ENCODE measurements around the gene AKAP13.

The AKAP13 gene

GRCh38 chr15:85504749-85505676 lies 124.6 kb downstream of the AKAP13 start:
- peak overlapping the region in 4 of 11 experiments; percentile 13 to 28 (median 28); a peak in 3 of 22 replicates for H3K4me2 ChIP-seq
- H3K9ac ChIP-seq = no peak overlapping the region; a peak in 1 of 22 replicates
- no peaks in the 10 kb centered on the region for H3K9me3 ChIP-seq (replicated peaks in 1 of 11)
- H3K36me3 ChIP-seq = no peaks in the 10 kb centered on the region; a peak in 1 of 22 replicates
- peaks cover 0 to 7% (median 0%) of the 10 kb centered on the region in 11 experiments; a peak in 2 of 22 replicates for H4K20me1 ChIP-seq
- no peak for TF ChIP-seq Cebpa-rat (IDR thresholded peaks at IDR 0.05)
- H3K4me3 ChIP-seq = no peak overlapping the region
- peaks cover 6 to 29% (median 17%) of the 10 kb centered on the region in 10 experiments; a peak in 19 of 20 replicates for H3K4me1 ChIP-seq
- peak overlapping the region in 2 of 11 experiments; percentile 7 to 42; a peak in 1 of 22 replicates for H3K27ac ChIP-seq
- no peaks in the 10 kb centered on the region for H3K27me3 ChIP-seq

GRCh38 chr15:85507114-85507513 lies 126.7 kb downstream of the AKAP13 start:
- H3K4me3 ChIP-seq = no peak overlapping the region

GRCh38 chr15:85509973-85510372 lies 129.6 kb downstream of the AKAP13 start:
- no peaks in the 10 kb centered on the region; a peak in 1 of 22 replicates for H4K20me1 ChIP-seq
- peaks cover 0 to 20% (median 12%) of the 10 kb centered on the region in 10 experiments; a peak in 14 of 20 replicates for H3K4me1 ChIP-seq
- no peaks in the 10 kb centered on the region for H3K36me3 ChIP-seq
- no peak overlapping the region for H3K9ac ChIP-seq
- no peak for TF ChIP-seq Cebpa-rat (IDR thresholded peaks at IDR 0.05)
- no peak overlapping the region for H3K4me2 ChIP-seq
- no peaks in the 10 kb centered on the region for H3K27me3 ChIP-seq
- H3K27ac ChIP-seq = no peak overlapping the region
- no peak overlapping the region for H3K4me3 ChIP-seq
- no peaks in the 10 kb centered on the region for H3K9me3 ChIP-seq (replicated peaks in 1 of 11)

More at GRCh38 chr15:85507114-85507513, 126.7 kb downstream of the AKAP13 start:
- Histone ChIP-seq H3K9ac (no peak overlapping the region), H4K20me1 (peaks cover 0 to 7% (median 0%) of the 10 kb centered on the region in 11 experiments; a peak in 2 of 22 replicates), H3K9me3 (replicated peaks in 1 of 11) (no peaks in the 10 kb centered on the region), H3K27me3 (no peaks in the 10 kb centered on the region), H3K27ac (no peak overlapping the region), H3K36me3 (no peaks in the 10 kb centered on the region), H3K4me1 (peaks cover 6 to 29% (median 17%) of the 10 kb centered on the region in 10 experiments; a peak in 19 of 20 replicates), H3K4me2 (peak overlapping the region in 4 of 11 experiments; percentile 19 to 51 (median 32); a peak in 3 of 22 replicates)
- no peak for TF ChIP-seq Cebpa-rat (IDR thresholded peaks at IDR 0.05)

GRCh38 chr15:85514413-85514812 lies 134.0 kb downstream of the AKAP13 start:
- Histone ChIP-seq H3K36me3 (peaks cover 0 to 9% (median 0%) of the 10 kb centered on the region in 11 experiments; a peak in 2 of 22 replicates), H3K4me1 (no peaks in the 10 kb centered on the region), H3K9me3 (replicated peaks in 1 of 11) (no peaks in the 10 kb centered on the region), H3K27ac (no peak overlapping the region), H3K9ac (no peak overlapping the region), H3K4me2 (no peak overlapping the region), H3K27me3 (no peaks in the 10 kb centered on the region), H4K20me1 (no peaks in the 10 kb centered on the region; a peak in 1 of 22 replicates), H3K4me3 (no peak overlapping the region)
- TF ChIP-seq Cebpa-rat (IDR thresholded peaks at IDR 0.05) = no peak

GRCh38 chr15:85515212-85515611 lies 134.8 kb downstream of the AKAP13 start:
- Histone ChIP-seq H3K27me3 (no peaks in the 10 kb centered on the region), H3K4me1 (no peaks in the 10 kb centered on the region), H3K9me3 (replicated peaks in 1 of 11) (no peaks in the 10 kb centered on the region), H3K4me3 (no peak overlapping the region), H3K9ac (no peak overlapping the region), H3K27ac (no peak overlapping the region), H3K4me2 (no peak overlapping the region), H3K36me3 (peaks cover 0 to 9% (median 0%) of the 10 kb centered on the region in 11 experiments; a peak in 2 of 22 replicates), H4K20me1 (no peaks in the 10 kb centered on the region)
- no peak for TF ChIP-seq Cebpa-rat (IDR thresholded peaks at IDR 0.05)

- Histone ChIP-seq H3K27ac (no peak overlapping the region), H3K9ac (no peak overlapping the region), H3K4me1 (peaks cover 0 to 4% (median 0%) of the 10 kb centered on the region in 10 experiments; a peak in 1 of 20 replicates), H3K36me3 (peaks cover 0 to 13% (median 3%) of the 10 kb centered on the region in 11 experiments; a peak in 7 of 22 replicates), H3K4me2 (no peak overlapping the region), H4K20me1 (no peaks in the 10 kb centered on the region), H3K27me3 (no peaks in the 10 kb centered on the region), H3K9me3 (replicated peaks in 1 of 11) (no peaks in the 10 kb centered on the region), H3K4me3 (no peak overlapping the region)
- no peak for TF ChIP-seq Cebpa-rat (IDR thresholded peaks at IDR 0.05)
Observed at GRCh38 chr15:85517086-85517485, 136.7 kb downstream of the AKAP13 start.

- no peaks in the 10 kb centered on the region for H4K20me1 ChIP-seq
- H3K27me3 ChIP-seq = no peaks in the 10 kb centered on the region
- peaks cover 8 to 23% (median 13%) of the 10 kb centered on the region in 10 experiments for H3K4me1 ChIP-seq
- H3K4me2 ChIP-seq = no peak overlapping the region
- H3K27ac ChIP-seq = no peak overlapping the region
- no peaks in the 10 kb centered on the region for H3K9me3 ChIP-seq (replicated peaks in 1 of 11)
- no peak overlapping the region for H3K9ac ChIP-seq
- TF ChIP-seq Cebpa-rat (IDR thresholded peaks at IDR 0.05) = no peak
- peaks cover 0 to 15% (median 5%) of the 10 kb centered on the region in 11 experiments; a peak in 8 of 22 replicates for H3K36me3 ChIP-seq
- no peak overlapping the region for H3K4me3 ChIP-seq
Observed at GRCh38 chr15:85518979-85519761, 138.8 kb downstream of the AKAP13 start.

- TF ChIP-seq Cebpa-rat (IDR thresholded peaks at IDR 0.05) = no peak
- Histone ChIP-seq H3K4me1 (peaks cover 17 to 38% (median 28%) of the 10 kb centered on the region in 10 experiments), H3K9me3 (replicated peaks in 1 of 11) (no peaks in the 10 kb centered on the region), H3K4me3 (no peak overlapping the region), H3K4me2 (no peak overlapping the region), H3K27ac (no peak overlapping the region), H3K9ac (no peak overlapping the region), H3K36me3 (peaks cover 0 to 15% (median 5%) of the 10 kb centered on the region in 11 experiments; a peak in 8 of 22 replicates), H4K20me1 (no peaks in the 10 kb centered on the region), H3K27me3 (no peaks in the 10 kb centered on the region)
Observed at GRCh38 chr15:85520650-85521049, 140.2 kb downstream of the AKAP13 start.

All from BLaER1 treated with 17β-estradiol and CSF1 and Interleukin-3, amounts not matched to agents 10 nM and 100 nM (cell line).